ENCODE measurements around the gene FTCD. TPM values are rescaled to one million over a fixed set of nuclear protein-coding genes. Genes with fewer than 3 reads are reported as not detected.
A peak's percentile ranks its signal among the peaks of the same experiment; 100 is the strongest.
"Not testable (repeated sequence)": the region's sequence is repeated elsewhere in the genome, so short reads cannot be mapped to it uniquely, and the experiment has no call there.

The FTCD gene
- total RNA-seq, 1 donor from 2014 or later: not detected

DNA sequence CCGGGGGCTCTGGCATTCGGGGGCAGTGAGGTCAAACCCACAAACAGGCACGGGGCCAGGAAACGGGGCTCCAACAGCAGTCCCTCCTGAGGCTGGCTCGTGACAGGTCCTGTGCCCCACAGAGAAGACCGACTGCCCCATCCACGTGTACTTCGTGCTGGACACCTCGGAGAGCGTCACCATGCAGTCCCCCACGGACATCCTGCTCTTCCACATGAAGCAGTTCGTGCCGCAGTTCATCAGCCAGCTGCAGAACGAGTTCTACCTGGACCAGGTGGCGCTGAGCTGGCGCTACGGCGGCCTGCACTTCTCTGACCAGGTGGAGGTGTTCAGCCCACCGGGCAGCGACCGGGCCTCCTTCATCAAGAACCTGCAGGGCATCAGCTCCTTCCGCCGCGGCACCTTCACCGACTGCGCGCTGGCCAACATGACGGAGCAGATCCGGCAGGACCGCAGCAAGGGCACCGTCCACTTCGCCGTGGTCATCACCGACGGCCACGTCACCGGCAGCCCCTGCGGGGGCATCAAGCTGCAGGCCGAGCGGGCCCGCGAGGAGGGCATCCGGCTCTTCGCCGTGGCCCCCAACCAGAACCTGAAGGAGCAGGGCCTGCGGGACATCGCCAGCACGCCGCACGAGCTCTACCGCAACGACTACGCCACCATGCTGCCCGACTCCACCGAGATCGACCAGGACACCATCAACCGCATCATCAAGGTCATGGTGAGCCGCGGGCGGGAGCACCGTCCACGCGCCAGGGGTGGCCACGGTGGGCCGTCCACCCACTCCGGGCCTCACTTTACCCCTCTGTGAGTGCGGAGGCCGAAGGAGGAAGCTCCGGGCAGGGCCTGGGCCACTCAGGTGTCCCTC, 43.3 kb downstream of the FTCD start:
- no peak for DNase-seq (ENCODE audit: low read depth in 2 of 2)

DNA sequence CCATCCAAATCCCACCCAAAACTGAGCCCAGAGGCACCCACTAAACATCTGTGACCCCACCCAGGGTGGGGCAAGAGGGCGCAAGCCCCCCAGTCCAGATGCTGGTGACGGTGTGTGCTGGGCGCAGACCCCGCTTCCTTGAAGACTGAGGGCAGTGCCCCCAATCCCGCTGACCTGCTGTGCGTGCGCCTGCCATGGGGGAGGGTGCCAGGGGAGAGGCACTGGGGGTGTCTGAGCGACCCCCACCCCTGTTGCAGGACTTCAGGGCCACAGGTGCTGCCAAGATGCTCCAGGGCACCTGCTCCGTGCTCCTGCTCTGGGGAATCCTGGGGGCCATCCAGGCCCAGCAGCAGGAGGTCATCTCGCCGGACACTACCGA, 44.2 kb downstream of the FTCD start:
- no peak for DNase-seq (ENCODE audit: low read depth in 2 of 2)

GRCh38 chr21:46110499-46111192, 44.7 kb downstream of the FTCD start:
- no peak for DNase-seq (ENCODE audit: low read depth in 2 of 2)

DNA sequence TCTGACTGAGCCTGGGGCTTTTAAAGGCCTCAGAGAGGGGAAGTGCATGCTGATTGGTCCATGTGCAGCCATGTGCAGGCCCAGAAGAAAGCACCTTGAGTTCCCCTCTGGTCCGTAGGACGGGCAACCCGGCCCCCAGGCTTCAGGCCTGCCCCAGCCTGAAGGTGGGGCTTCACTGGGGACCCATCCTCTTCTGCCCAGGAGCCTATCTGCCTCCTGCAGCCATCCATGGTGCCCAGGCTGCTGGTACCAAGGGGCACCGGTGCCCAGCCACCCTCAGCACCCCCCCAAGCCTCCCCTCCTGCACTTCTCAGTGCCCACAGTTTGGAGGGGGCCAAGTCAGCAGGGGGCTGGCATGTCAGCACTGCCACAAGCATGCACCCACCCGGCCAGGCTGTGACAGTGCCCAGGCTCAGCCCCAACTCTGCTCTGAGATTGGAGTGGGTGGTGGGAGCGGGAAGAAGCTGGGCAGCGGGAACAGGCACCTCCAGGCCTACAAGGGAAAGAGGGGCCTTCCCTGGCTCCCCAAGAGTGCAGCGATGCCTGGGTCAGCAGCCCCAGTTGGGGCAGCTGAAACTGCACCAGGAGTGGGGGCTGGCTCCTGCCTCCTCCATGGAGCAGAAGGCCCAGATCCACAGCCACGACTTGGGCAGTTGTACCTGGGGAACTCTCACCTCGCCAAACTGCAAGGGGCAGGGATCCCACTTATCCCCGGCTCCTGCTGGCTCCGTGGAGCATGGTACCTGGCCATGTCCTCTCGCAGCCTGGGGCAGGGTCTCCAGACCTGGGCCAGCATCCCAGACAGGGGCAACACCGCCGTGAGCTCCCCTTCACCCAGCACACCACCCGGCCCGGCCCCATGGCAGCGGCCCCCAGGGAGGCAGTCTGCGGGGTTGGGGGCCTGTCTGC, 45.8 kb downstream of the FTCD start:
- no peak for DNase-seq (ENCODE audit: low read depth in 2 of 2)

DNA sequence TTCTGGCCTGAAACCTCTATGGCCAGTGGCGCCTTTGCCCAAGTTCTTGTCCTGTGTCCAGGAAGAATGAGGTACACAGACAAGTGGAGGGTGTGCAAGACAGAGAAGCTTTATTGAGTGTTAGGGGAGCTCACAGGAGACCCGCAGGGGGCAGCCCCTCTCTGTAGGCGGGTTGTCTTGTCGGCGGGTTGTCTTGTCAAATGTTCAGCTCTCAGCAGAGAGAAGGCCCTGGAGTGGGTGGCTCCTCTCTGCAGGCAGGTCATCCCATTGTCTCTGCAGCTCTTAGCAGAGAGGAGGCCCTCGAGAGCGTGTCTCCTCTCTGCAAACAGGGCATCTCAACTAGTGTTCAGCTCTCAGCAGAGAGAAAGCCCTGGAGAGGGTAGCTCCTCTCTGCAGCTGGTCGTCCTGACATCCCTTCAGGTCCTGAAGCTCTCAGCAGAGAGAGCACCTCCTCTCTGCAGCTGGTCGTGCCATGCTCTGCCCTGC, 46.5 kb downstream of the FTCD start:
- no peak for DNase-seq (ENCODE audit: low read depth in 2 of 2)

GRCh38 chr21:46107376-46107775, 48.0 kb downstream of the FTCD start:
- DNase-seq (ENCODE audit: low read depth in 2 of 2): not testable (repeated sequence)

DNA sequence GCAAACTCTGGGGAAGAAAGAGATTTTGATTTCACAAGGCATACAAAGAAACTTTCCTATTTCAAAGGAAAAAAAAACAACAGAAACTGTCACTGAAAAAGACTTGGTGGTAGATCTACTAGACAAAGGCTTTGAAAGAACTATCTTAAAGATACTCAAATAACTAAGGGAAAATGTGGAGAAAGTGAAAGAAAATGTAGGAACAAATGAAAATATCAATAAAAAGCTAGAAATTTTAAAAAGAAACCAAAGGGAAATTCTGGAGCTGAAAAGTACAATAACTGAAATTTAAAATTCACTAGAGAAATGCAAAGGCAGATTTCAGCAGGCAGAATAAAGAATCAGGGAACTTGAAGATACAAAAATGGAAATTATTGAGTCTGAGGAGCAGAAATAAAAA, 51.3 kb downstream of the FTCD start:
- no peak for DNase-seq (ENCODE audit: low read depth in 2 of 2)

GRCh38 chr21:46100906-46101305, 54.5 kb downstream of the FTCD start:
- DNase-seq (ENCODE audit: low read depth in 2 of 2): no peak

GRCh38 chr21:46100426-46100825, 55.0 kb downstream of the FTCD start:
- DNase-seq (ENCODE audit: low read depth in 2 of 2): no peak

GRCh38 chr21:46100020-46100419, 55.4 kb downstream of the FTCD start:
- no peak for DNase-seq (ENCODE audit: low read depth in 2 of 2)

- DNase-seq (ENCODE audit: low read depth in 2 of 2): no peak
Observed at GRCh38 chr21:46099476-46099875, 55.9 kb downstream of the FTCD start.

- DNase-seq (ENCODE audit: low read depth in 2 of 2): no peak
Observed at GRCh38 chr21:46098303-46099141, 56.9 kb downstream of the FTCD start.

DNA sequence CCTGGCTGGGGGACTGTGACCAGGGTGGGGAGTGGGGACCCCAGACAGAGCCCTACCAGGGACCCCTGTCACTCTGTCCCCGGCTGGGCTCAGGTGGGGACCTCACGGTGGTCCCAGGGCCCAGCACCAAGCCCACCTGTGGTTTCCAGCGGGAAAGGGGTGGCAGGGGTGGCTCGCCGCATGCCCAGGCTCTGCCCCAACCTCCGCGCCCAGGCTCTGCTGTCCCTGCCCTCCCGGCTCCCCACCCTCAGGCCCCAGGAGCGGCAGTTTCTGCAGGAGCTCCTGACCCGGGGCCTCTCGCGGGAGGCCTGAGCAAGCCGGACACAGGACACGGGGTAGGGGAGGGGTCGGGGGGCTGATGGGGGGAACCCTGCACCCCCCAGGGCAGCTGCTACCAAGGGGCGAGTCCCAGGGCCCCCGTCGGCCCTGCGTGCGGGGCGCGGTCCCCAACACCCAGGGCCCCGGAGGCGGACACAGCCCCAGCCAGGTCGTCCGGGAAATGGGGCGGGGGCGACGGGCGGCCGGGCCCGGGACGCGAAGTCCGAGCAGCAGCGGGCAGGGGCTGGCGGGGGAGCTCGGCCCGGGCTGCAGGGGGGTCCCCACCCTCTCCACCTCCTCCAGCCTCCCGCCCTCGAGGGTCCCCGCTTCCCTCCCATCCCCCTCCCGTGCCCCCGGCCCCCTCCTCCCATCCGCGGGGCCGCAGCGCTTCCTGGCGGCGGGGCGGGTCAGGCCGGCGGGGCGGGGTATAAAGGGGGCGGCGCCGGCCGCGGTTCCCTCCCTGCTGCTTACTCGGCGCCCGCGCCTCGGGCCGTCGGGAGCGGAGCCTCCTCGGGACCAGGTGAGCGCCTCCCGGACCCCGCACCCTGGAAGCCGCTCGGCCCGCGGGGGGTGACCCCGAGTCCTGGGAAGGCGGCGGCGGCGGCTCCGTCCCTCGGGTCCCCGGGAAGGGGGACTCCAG, 57.8 kb downstream of the FTCD start, which contains the start of gene COL6A2:
COL6A2 (plus strand) TSS at position 777 of the 958 bp plus-strand sequence.
- peak in 1 of 2 donors; percentile 14 for DNase-seq (ENCODE audit: low read depth in 2 of 2)

- no peak for DNase-seq (ENCODE audit: low read depth in 2 of 2)
Observed at GRCh38 chr21:46096596-46097335, 58.6 kb downstream of the FTCD start.

- DNase-seq (ENCODE audit: low read depth in 2 of 2): no peak
Observed at GRCh38 chr21:46095814-46096595, 59.4 kb downstream of the FTCD start.

DNA sequence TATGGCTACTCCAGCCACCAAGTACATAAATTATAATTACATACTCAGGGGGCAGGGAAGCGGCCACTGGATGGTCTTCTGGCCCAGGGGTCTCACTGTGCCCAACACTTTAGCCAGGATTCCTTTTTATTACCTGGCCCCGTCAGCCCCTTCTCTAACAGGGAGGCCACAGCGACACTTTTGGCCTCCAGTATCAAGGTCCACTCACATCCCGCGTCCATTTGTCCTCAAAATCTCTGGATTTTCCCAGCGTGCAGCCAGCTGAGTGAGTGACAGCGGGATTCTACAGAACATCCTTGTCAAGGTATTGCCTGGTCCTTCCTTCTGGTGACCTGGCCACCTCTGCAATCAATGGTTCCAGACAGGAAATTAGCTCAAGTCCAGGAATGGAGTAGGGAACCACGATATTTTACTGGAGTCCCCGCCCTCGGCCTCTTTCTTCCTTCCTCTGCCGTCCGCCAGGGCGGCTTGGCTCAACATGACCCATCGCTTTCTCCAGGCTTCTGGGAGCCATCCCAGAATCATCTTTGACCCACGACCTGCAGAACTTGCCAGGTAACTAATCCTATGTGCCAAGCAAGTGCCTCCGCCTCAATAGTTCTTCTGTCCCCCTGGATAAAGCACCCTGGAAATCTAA, 60.2 kb downstream of the FTCD start:
- no peak for DNase-seq (ENCODE audit: low read depth in 2 of 2)

DNA sequence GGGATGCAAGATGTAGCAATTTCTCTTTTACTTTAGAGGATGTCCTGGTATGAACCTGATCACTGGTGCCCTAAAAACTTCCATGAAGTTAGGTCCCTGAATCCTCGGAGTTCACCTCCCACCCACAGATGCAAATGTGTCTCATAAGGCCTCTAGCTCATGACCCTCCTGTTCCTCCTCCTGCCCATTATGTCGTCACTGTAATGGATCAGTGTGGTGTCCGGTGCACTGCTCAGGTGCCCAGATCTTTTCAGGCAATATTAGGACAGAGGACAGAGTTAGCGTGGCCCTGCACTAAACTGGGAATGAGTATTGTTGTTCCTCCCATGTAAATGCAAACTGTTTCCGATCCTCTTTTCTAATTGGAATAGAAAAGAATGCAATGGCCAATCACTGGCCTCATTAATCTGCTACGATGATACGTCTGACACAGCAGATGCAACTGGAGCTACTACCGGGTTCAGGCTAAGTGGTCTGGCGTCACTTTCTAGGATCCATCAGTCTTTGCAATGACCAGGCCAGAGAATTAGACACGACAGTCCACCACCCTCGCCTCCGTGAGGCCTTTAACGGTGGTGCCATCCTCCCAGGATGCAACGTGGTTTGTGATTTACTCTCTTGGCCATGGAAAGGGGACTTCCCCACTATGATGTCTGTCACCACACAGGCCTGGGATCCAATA, 60.8 kb downstream of the FTCD start:
- DNase-seq (ENCODE audit: low read depth in 2 of 2): no peak

All from dermis microvascular lymphatic vessel endothelial cell (primary cell).